Measurements from ENCODE around the gene MPRIP.

MPRIP gene

GRCh38 chr17:17070931-17071330 is 28.7 kb downstream of the MPRIP start:
- ATAC-seq = no peak
- TF ChIP-seq ZFP3 (CRISPR knock-in tag; IDR thresholded peaks at IDR 0.05) = no peak
- no peak for TF ChIP-seq ISL1 (CRISPR knock-in tag; IDR thresholded peaks at IDR 0.05)
- TF ChIP-seq BACH2 (CRISPR knock-in tag; IDR thresholded peaks at IDR 0.05; ENCODE audit: borderline replicate concordance) = no peak
- TF ChIP-seq PATZ1 (CRISPR knock-in tag; IDR thresholded peaks at IDR 0.05; ENCODE audit: borderline replicate concordance) = no peak
- TF ChIP-seq ZFP30 (CRISPR knock-in tag; IDR thresholded peaks at IDR 0.05) = no peak
- TF ChIP-seq CSRNP3 (CRISPR knock-in tag; IDR thresholded peaks at IDR 0.05) = no peak
- no peak for TF ChIP-seq TSHZ2 (CRISPR knock-in tag; IDR thresholded peaks at IDR 0.05)
- no peak for TF ChIP-seq SNAI2 (CRISPR knock-in tag; IDR thresholded peaks at IDR 0.05)
- no peak for TF ChIP-seq CSDC2 (CRISPR knock-in tag; IDR thresholded peaks at IDR 0.05)
- no peak for TF ChIP-seq ZNF8 (CRISPR knock-in tag; IDR thresholded peaks at IDR 0.05)
- TF ChIP-seq ARNTL (CRISPR knock-in tag; IDR thresholded peaks at IDR 0.05; ENCODE audit: borderline replicate concordance, low read depth) = no peak

- no peak for ATAC-seq
- TF ChIP-seq ZC3H10 (CRISPR knock-in tag; IDR thresholded peaks at IDR 0.05) (no peak), TSHZ2 (CRISPR knock-in tag; IDR thresholded peaks at IDR 0.05) (no peak), GLIS3 (CRISPR knock-in tag; IDR thresholded peaks at IDR 0.05) (no peak), ZFP3 (CRISPR knock-in tag; IDR thresholded peaks at IDR 0.05) (no peak), ISL1 (CRISPR knock-in tag; IDR thresholded peaks at IDR 0.05) (no peak), ZNF70 (CRISPR knock-in tag; IDR thresholded peaks at IDR 0.05) (no peak), ARNTL (CRISPR knock-in tag; IDR thresholded peaks at IDR 0.05; ENCODE audit: borderline replicate concordance, low read depth) (no peak), ZFP30 (CRISPR knock-in tag; IDR thresholded peaks at IDR 0.05) (no peak), SNAI2 (CRISPR knock-in tag; IDR thresholded peaks at IDR 0.05) (no peak), ESRRG (CRISPR knock-in tag; IDR thresholded peaks at IDR 0.05) (no peak), RARB (CRISPR knock-in tag; IDR thresholded peaks at IDR 0.05) (no peak)
These were observed 29.5 kb downstream of the MPRIP start for GRCh38 chr17:17071531-17072360.

- TF ChIP-seq ZC3H10 (CRISPR knock-in tag; IDR thresholded peaks at IDR 0.05) = no peak
- no peak for TF ChIP-seq TCF4 (CRISPR knock-in tag; IDR thresholded peaks at IDR 0.05; ENCODE audit: borderline replicate concordance)
- no peak for TF ChIP-seq CREB5 (CRISPR knock-in tag; IDR thresholded peaks at IDR 0.05; ENCODE audit: low read depth)
- no peak for TF ChIP-seq OSR1 (CRISPR knock-in tag; IDR thresholded peaks at IDR 0.05)
- TF ChIP-seq ZNF8 (CRISPR knock-in tag; IDR thresholded peaks at IDR 0.05) = no peak
- no peak for TF ChIP-seq BACH2 (CRISPR knock-in tag; IDR thresholded peaks at IDR 0.05; ENCODE audit: borderline replicate concordance)
- no peak for TF ChIP-seq ARNTL (CRISPR knock-in tag; IDR thresholded peaks at IDR 0.05; ENCODE audit: borderline replicate concordance, low read depth)
- TF ChIP-seq POU6F1 (CRISPR knock-in tag; IDR thresholded peaks at IDR 0.05; ENCODE audit: borderline replicate concordance, low read depth) = no peak
- ATAC-seq = no peak
These were observed 30.3 kb downstream of the MPRIP start for GRCh38 chr17:17072546-17072945.

Data from SK-N-SH treated with all-trans-retinoic acid at 6 μM for 48 hours (cell line).